ENCODE data around the gene TICAM2. TPM values are rescaled to one million over a fixed set of nuclear protein-coding genes. Genes with fewer than 3 reads are reported as not detected.
A peak's percentile ranks its signal among the peaks of the same experiment; 100 is the strongest.

Gene TICAM2
- total RNA-seq, 3 donors from 2014 or later, result 0.98 to 1.6 (median 1.5) TPM

DNA sequence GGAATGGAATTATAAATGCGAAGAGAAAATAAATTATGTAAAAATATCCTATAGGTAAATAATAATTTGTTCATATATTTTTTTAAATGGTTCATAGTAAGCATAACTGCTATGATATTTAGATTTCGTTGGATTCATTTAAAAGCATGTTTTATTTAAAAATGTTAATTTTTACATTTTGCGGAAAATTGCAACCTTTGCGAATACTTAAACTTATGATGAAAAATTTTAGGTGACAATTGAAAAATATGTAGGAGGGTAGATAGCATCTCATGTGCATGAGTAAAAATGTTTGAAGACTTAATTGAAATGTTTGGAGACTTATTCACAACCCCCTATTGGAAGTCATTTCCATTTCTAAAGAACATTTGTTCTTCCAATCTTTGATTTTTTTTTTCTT lies 53.6 kb downstream of the TICAM2 start:
- intact Hi-C loops (cut with DNase I; ENCODE audit: low total_unique reads), result no loop called here
- no peaks in the 10 kb centered on the region for H3K27me3 ChIP-seq
- no peak overlapping the region for H3K4me3 ChIP-seq
- peaks cover 5 to 10% of the 10 kb centered on the region in 2 donors for H3K9me3 ChIP-seq
- H3K27ac ChIP-seq, result no peak overlapping the region
- H3K36me3 ChIP-seq, result no peaks in the 10 kb centered on the region
- TF ChIP-seq, protein P1, sequence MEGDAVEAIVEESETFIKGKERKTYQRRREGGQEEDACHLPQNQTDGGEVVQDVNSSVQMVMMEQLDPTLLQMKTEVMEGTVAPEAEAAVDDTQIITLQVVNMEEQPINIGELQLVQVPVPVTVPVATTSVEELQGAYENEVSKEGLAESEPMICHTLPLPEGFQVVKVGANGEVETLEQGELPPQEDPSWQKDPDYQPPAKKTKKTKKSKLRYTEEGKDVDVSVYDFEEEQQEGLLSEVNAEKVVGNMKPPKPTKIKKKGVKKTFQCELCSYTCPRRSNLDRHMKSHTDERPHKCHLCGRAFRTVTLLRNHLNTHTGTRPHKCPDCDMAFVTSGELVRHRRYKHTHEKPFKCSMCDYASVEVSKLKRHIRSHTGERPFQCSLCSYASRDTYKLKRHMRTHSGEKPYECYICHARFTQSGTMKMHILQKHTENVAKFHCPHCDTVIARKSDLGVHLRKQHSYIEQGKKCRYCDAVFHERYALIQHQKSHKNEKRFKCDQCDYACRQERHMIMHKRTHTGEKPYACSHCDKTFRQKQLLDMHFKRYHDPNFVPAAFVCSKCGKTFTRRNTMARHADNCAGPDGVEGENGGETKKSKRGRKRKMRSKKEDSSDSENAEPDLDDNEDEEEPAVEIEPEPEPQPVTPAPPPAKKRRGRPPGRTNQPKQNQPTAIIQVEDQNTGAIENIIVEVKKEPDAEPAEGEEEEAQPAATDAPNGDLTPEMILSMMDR (IDR thresholded peaks at IDR 0.05), result no peak
- H3K4me1 ChIP-seq, result no peaks in the 10 kb centered on the region
- DNase-seq (ENCODE audit: low spot score in 2 of 2), result no peak

DNA sequence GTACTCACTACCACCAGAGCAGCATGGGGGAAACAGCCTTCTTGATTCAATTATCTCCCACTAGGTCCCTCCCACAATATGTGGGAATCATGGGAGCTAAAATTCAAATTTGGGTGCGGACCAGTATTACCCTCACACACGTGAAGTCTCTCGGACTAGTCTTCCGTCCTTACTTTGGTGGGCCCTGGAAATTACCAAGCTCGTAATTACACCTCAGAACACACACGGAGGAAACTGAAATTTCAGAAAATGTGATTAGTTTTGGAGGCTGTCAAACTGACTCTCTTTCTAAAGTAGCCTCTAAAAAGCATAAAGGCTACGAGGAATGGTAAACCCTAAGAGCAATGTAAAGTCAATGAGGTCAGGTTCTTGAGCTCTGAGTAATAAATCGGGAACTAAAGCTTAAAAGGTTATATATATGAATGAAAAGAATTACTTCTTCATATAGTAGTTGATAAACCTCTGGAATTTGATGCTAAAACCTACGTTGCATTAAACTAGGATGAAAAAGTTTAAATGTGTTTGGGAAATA lies 56.9 kb downstream of the TICAM2 start:
- H3K9me3 ChIP-seq, result peaks cover 5 to 10% of the 10 kb centered on the region in 2 donors
- no peak for DNase-seq (ENCODE audit: low spot score in 2 of 2)
- intact Hi-C loops (cut with DNase I; ENCODE audit: low total_unique reads), result no loop called here
- peaks cover 0 to 4% of the 10 kb centered on the region in 2 donors for H3K4me1 ChIP-seq
- peak overlapping the region in 2 of 3 donors; percentile 85 to 90 for H3K4me3 ChIP-seq
- no peaks in the 10 kb centered on the region for H3K36me3 ChIP-seq
- no peaks in the 10 kb centered on the region for H3K27me3 ChIP-seq
- peak overlapping the region; percentile 99 to 100 for H3K27ac ChIP-seq
- TF ChIP-seq POLR2AphosphoS5 (IDR thresholded peaks at IDR 0.05), result no peak
- TF ChIP-seq POLR2A (IDR thresholded peaks at IDR 0.05), result no peak
- TF ChIP-seq, protein P1 (IDR thresholded peaks at IDR 0.05), result no peak

DNA sequence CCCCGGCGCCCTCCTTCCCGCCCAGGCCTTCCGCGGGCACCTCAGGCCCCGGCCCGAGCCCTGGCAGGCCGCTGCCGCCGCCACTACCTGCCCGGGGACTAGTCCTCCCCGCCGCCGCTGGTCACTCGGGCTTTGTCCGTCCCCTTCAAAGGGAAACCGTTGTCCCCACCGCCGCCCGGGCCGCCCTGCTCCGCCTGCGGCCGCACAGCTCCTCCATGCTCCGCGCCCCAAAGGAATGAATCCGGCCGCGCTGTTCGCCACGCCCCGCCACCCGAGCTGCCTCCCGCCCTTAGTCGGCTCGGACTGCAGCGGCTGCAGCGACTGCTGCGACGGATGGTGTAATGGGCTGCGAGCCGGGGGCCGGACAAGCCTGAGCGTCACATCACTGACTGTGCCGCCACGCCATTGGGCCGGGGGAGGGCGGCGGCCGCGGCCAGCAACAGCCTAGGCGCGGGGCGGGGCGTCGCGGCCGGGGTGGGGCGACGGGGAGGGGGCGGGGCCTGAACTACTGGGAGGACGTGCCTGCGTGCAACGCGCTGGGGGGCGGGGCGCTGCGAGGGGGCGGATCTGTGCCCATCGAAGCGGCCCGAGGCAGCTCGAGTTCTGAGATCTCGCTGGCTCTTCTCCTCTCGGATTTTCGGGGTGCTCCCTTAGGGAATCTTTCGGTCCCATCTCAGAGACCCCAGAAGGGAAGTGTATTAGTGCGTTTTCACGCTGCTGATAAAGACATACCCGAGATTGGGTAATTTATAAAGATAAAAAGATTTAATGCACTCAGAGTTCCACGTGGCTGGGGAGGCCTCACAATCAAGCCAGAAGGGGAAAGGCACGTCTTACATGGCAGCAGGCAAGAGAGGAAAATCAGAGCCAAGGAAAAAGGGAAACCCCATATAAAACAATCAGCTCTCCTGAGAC lies 57.6 kb downstream of the TICAM2 start, which contains the start of gene FEM1C:
Gene FEM1C, minus strand, starts transcription at position 340 of the 915 bp plus-strand sequence. CDS start 1,282 bp downstream, outside the sequence.
- intact Hi-C loops (cut with DNase I; ENCODE audit: low total_unique reads), result no loop called here
- TF ChIP-seq, protein P1 (IDR thresholded peaks at IDR 0.05), result no peak
- TF ChIP-seq POLR2AphosphoS5 (IDR thresholded peaks at IDR 0.05) (peak; percentile 98 to 99 (median 98)), POLR2A (IDR thresholded peaks at IDR 0.05) (peak; percentile 93)
- peaks cover 5 to 10% of the 10 kb centered on the region in 2 donors for H3K9me3 ChIP-seq
- no peaks in the 10 kb centered on the region for H3K27me3 ChIP-seq
- H3K4me3 ChIP-seq, result peak within 1 kb of the TSS; percentile 85 to 96 (median 90)
- peak; percentile 96 for DNase-seq (ENCODE audit: low spot score in 2 of 2)
- H3K27ac ChIP-seq, result peak within 1 kb of the TSS; percentile 99 to 100
- no peaks in the 10 kb centered on the region for H3K36me3 ChIP-seq
- H3K4me1 ChIP-seq, result peaks cover 0 to 11% of the 10 kb centered on the region in 2 donors

DNA sequence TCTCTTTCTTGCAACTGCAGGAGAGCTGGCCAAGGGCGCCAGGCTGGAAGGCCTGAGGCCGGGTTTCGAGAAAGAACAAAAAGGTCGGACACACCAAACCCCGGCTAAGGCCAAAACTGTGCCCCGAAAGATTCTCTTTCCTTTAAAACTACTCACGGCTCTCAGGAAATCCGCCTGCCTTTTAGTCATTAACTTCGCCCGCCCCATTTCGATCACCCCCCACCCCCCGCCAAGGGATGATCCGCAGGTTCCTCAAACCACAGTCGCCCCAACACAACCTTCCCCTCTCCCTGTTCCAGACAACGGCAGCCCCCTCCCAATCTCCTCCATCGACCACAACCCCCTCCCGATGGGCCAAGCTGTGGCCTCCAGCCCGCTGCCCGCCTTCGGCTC lies 58.2 kb downstream of the TICAM2 start:
- Histone ChIP-seq H3K9me3 (peaks cover 5 to 10% of the 10 kb centered on the region in 2 donors), H3K4me1 (peaks cover 0 to 13% of the 10 kb centered on the region in 2 donors), H3K36me3 (no peaks in the 10 kb centered on the region), H3K27ac (peak overlapping the region; percentile 99 to 100), H3K27me3 (no peaks in the 10 kb centered on the region), H3K4me3 (peak overlapping the region; percentile 85 to 96 (median 90))
- intact Hi-C loops (cut with DNase I; ENCODE audit: low total_unique reads), result no loop called here
- peak; percentile 42 to 57 for DNase-seq (ENCODE audit: low spot score in 2 of 2)
- TF ChIP-seq, protein P1 (IDR thresholded peaks at IDR 0.05), result no peak
- TF ChIP-seq POLR2AphosphoS5 (IDR thresholded peaks at IDR 0.05), result no peak
- TF ChIP-seq POLR2A (IDR thresholded peaks at IDR 0.05), result no peak

Data from breast epithelium (tissue), 4 donors.